Measurements from ENCODE around the gene COX6B2.

Gene COX6B2

DNA sequence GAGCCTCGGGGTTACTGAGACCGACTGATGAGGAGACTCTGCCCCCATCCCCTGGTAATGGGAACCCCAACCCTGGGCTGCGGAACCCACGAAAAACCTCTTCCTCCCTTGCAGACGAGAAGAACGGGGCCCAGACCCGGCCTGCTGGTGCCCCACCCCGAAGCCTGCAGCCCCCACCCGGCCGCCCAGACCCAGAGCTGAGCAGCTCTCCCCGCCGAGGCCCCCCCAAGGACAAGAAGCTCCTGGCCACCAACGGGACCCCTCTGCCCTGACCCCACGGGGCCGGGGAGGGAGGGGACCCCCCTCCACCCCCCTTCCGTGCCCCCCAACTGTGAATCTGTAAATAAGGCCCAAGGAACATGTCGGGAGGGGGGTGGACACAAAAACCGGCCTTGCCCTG is 42.7 kb downstream of the COX6B2 start:
- Histone ChIP-seq H3K4me1 (ENCODE audit: control insufficient read depth, insufficient read depth, low read length) (no peaks in the 10 kb centered on the region), H3K4me3 (ENCODE audit: low read depth, low read length) (no peak overlapping the region), H3K9me3 (ENCODE audit: control insufficient read depth, insufficient read depth, low read depth, low read length) (no peaks in the 10 kb centered on the region), H3K27ac (ENCODE audit: extremely low read depth, low read depth, low read length) (no peak overlapping the region), H3K36me3 (ENCODE audit: control insufficient read depth in 2 of 2, insufficient read depth in 1 of 2, low read length in 2 of 2) (peaks cover 13 to 33% of the 10 kb centered on the region in 2 experiments)
- TF ChIP-seq MYNN (tag by site-specific recombination; IDR thresholded peaks at IDR 0.05; ENCODE audit: borderline replicate concordance) (no peak), KLF8 (tag by site-specific recombination; IDR thresholded peaks at IDR 0.05) (no peak), ZNF221 (tag by site-specific recombination; IDR thresholded peaks at IDR 0.05; ENCODE audit: borderline replicate concordance) (no peak), ZNF560 (tag by site-specific recombination; IDR thresholded peaks at IDR 0.05; ENCODE audit: borderline replicate concordance) (no peak), ZNF169 (tag by site-specific recombination; IDR thresholded peaks at IDR 0.05) (no peak), ZNF530 (tag by site-specific recombination; IDR thresholded peaks at IDR 0.05; ENCODE audit: low read depth) (no peak), WT1 (tag by site-specific recombination; IDR thresholded peaks at IDR 0.05) (no peak), ZBTB1 (tag by site-specific recombination; IDR thresholded peaks at IDR 0.05) (no peak), ZNF830 (tag by site-specific recombination; IDR thresholded peaks at IDR 0.05; ENCODE audit: low read depth) (no peak), ZNF473 (tag by site-specific recombination; IDR thresholded peaks at IDR 0.05) (no peak)
- TF ChIP-seq, protein P1, sequence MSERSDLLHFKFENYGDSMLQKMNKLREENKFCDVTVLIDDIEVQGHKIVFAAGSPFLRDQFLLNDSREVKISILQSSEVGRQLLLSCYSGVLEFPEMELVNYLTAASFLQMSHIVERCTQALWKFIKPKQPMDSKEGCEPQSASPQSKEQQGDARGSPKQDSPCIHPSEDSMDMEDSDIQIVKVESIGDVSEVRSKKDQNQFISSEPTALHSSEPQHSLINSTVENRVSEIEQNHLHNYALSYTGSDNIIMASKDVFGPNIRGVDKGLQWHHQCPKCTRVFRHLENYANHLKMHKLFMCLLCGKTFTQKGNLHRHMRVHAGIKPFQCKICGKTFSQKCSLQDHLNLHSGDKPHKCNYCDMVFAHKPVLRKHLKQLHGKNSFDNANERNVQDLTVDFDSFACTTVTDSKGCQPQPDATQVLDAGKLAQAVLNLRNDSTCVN (tag by site-specific recombination; optimal IDR thresholded peaks at IDR 0.05) = no peak
- TF ChIP-seq, protein P2, sequence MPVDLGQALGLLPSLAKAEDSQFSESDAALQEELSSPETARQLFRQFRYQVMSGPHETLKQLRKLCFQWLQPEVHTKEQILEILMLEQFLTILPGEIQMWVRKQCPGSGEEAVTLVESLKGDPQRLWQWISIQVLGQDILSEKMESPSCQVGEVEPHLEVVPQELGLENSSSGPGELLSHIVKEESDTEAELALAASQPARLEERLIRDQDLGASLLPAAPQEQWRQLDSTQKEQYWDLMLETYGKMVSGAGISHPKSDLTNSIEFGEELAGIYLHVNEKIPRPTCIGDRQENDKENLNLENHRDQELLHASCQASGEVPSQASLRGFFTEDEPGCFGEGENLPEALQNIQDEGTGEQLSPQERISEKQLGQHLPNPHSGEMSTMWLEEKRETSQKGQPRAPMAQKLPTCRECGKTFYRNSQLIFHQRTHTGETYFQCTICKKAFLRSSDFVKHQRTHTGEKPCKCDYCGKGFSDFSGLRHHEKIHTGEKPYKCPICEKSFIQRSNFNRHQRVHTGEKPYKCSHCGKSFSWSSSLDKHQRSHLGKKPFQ (tag by site-specific recombination; IDR thresholded peaks at IDR 0.05) = no peak
- TF ChIP-seq, protein P3, sequence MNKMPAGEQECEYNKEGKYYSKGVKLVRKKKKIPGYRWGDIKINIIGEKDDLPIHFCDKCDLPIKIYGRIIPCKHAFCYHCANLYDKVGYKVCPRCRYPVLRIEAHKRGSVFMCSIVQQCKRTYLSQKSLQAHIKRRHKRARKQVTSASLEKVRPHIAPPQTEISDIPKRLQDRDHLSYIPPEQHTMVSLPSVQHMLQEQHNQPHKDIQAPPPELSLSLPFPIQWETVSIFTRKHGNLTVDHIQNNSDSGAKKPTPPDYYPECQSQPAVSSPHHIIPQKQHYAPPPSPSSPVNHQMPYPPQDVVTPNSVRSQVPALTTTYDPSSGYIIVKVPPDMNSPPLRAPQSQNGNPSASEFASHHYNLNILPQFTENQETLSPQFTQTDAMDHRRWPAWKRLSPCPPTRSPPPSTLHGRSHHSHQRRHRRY (tag by site-specific recombination; IDR thresholded peaks at IDR 0.05) = no peak
- TF ChIP-seq, protein P4, sequence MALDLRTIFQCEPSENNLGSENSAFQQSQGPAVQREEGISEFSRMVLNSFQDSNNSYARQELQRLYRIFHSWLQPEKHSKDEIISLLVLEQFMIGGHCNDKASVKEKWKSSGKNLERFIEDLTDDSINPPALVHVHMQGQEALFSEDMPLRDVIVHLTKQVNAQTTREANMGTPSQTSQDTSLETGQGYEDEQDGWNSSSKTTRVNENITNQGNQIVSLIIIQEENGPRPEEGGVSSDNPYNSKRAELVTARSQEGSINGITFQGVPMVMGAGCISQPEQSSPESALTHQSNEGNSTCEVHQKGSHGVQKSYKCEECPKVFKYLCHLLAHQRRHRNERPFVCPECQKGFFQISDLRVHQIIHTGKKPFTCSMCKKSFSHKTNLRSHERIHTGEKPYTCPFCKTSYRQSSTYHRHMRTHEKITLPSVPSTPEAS (tag by site-specific recombination; IDR thresholded peaks at IDR 0.05) = no peak
- TF ChIP-seq, protein P5, sequence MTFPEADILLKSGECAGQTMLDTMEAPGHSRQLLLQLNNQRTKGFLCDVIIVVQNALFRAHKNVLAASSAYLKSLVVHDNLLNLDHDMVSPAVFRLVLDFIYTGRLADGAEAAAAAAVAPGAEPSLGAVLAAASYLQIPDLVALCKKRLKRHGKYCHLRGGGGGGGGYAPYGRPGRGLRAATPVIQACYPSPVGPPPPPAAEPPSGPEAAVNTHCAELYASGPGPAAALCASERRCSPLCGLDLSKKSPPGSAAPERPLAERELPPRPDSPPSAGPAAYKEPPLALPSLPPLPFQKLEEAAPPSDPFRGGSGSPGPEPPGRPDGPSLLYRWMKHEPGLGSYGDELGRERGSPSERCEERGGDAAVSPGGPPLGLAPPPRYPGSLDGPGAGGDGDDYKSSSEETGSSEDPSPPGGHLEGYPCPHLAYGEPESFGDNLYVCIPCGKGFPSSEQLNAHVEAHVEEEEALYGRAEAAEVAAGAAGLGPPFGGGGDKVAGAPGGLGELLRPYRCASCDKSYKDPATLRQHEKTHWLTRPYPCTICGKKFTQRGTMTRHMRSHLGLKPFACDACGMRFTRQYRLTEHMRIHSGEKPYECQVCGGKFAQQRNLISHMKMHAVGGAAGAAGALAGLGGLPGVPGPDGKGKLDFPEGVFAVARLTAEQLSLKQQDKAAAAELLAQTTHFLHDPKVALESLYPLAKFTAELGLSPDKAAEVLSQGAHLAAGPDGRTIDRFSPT (tag by site-specific recombination; IDR thresholded peaks at IDR 0.05) = no peak
- ChIA-PET CTCF (interaction anchor here (5.7 kb wide), 1 partner anchor 9 kb away, joined by 45 read pairs; no protein-coding TSS in a partner anchor), POLR2A (interaction anchor here (1.0 to 1.4 kb wide), 4 partner anchors 10 to 78 kb away, joined by 3 to 4 read pairs (median 3); no protein-coding TSS in a partner anchor)

DNA sequence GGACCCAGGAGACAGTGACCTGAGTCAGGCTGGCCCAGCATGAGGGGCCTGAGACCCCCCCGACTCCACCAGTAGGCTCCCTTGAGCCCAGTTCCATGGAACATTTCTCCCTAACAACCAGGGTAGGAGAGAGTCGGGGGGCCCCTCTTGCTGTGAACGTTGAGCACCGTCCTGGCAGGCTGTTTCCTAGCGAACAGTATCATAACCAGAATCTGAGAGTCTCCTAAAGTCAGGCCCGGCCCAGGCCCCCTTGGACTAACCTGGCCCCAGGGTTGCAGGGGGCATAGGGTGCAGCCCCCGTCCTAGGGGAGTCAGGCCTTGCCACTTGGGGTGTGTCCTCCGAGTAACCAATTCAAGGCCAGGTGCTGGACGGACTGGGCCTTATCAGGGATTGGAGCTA is 43.1 kb downstream of the COX6B2 start:
- POLR2A ChIA-PET = interaction anchor here (1.0 to 1.4 kb wide), 2 partner anchors 27 to 78 kb away, joined by 3 read pairs; no protein-coding TSS in a partner anchor
- CTCF ChIA-PET = interaction anchor here (5.7 kb wide), 1 partner anchor 9 kb away, joined by 45 read pairs; no protein-coding TSS in a partner anchor

More for the DNA sequence above, 43.1 kb downstream of the COX6B2 start:
- no peak overlapping the region for H3K27ac ChIP-seq (ENCODE audit: extremely low read depth, low read depth, low read length)
- no peaks in the 10 kb centered on the region for H3K4me1 ChIP-seq (ENCODE audit: control insufficient read depth, insufficient read depth, low read length)
- H3K9me3 ChIP-seq (ENCODE audit: control insufficient read depth, insufficient read depth, low read depth, low read length) = no peaks in the 10 kb centered on the region
- peaks cover 14 to 37% of the 10 kb centered on the region in 2 experiments for H3K36me3 ChIP-seq (ENCODE audit: control insufficient read depth in 2 of 2, insufficient read depth in 1 of 2, low read length in 2 of 2)
- TF ChIP-seq KLF7 (tag by site-specific recombination; IDR thresholded peaks at IDR 0.05; ENCODE audit: borderline replicate concordance) = no peak
- no peak for TF ChIP-seq YY1 (tag by site-specific recombination; IDR thresholded peaks at IDR 0.05)
- no peak for TF ChIP-seq ZNF530 (tag by site-specific recombination; IDR thresholded peaks at IDR 0.05; ENCODE audit: low read depth)
- no peak for TF ChIP-seq YY2 (tag by site-specific recombination; IDR thresholded peaks at IDR 0.05)
- TF ChIP-seq, protein P6, sequence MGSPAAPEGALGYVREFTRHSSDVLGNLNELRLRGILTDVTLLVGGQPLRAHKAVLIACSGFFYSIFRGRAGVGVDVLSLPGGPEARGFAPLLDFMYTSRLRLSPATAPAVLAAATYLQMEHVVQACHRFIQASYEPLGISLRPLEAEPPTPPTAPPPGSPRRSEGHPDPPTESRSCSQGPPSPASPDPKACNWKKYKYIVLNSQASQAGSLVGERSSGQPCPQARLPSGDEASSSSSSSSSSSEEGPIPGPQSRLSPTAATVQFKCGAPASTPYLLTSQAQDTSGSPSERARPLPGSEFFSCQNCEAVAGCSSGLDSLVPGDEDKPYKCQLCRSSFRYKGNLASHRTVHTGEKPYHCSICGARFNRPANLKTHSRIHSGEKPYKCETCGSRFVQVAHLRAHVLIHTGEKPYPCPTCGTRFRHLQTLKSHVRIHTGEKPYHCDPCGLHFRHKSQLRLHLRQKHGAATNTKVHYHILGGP (tag by site-specific recombination; IDR thresholded peaks at IDR 0.05) = no peak
- no peak overlapping the region for H3K4me3 ChIP-seq (ENCODE audit: low read depth, low read length)

All from HEK293 (cell line).